GM18499 (cell line): ENCODE measurements around the gene ALAS1.

ENCODE experiments used
- ATAC-seq: cut with Tn5 transposase; IDR thresholded peaks from one replicate; pipeline ENCODE4 v1.9.1; 2021; ENCODE audit warnings: moderate number of reproducible peaks; ENCODE audit not compliant: insufficient read depth, unreplicated experiment

The ALAS1 gene

GRCh38 chr3:52218937-52219650 is 21.1 kb downstream of the ALAS1 start:
- no peak for ATAC-seq

GRCh38 chr3:52220380-52221026 is 22.5 kb downstream of the ALAS1 start:
- ATAC-seq = no peak

DNA sequence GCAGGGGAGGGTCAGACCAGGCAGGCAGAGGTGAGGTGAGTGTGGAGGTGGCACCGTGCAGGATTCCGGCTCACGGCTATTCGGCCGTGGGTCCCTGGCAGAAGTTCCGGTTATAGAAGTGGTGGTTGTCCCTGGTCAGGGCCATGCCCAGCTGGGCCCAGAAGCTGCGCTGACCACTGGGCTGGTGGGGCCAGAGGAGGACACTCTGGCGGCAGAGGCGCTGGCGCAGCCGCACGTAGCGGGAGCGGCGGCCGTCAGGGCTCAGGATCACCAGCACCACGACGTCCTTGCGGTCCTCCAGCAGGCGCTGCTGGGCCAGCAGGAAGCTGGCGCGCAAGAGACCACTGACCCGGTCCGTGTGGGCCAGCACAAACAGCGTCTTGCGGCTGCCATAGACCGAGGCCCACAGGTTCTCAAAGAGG is 23.2 kb downstream of the ALAS1 start:
- ATAC-seq = no peak

GRCh38 chr3:52221563-52222318 is 23.8 kb downstream of the ALAS1 start:
- no peak for ATAC-seq

- no peak for ATAC-seq
These were observed 24.6 kb downstream of the ALAS1 start for GRCh38 chr3:52222319-52223221.

- no peak for ATAC-seq
These were observed 25.8 kb downstream of the ALAS1 start for GRCh38 chr3:52223449-52224408.

GRCh38 chr3:52225452-52226228 is 27.7 kb downstream of the ALAS1 start, which contains the start of gene TLR9:
TLR9 (minus strand) TSS chr3:52225645; CDS start chr3:52225529, 116 bp downstream.
- ATAC-seq = peak; percentile 68

DNA sequence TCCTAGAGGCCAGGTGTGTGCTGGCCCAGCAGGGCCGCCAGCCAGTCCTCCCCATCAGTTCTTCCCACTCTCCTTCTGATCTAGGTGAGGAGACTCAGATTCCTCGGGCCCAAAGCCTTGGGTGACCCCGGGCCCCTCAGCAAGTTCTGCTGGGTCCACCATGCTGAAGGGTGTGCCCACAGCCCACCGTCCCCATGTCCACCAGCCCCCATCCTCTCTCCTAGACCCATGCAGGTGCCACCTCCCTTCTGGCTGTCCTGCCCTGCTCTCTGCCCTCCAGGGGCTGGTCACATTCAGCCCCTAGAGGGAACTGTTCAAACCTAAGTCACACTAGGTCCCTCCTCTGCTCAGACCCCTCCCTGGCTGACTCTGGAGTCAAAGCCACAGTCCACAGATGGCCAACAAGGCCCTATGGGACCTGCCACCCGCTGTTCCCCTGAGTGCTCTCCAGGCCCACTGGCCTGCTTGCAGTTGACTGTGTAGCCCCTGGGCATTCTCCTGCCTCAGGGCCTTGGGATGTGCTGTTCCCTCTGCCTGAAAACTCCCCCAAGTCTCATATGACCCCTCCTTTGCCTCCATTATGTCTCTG is 28.4 kb downstream of the ALAS1 start:
- ATAC-seq = no peak

- no peak for ATAC-seq
These were observed 29.2 kb downstream of the ALAS1 start for GRCh38 chr3:52227117-52227516.

DNA sequence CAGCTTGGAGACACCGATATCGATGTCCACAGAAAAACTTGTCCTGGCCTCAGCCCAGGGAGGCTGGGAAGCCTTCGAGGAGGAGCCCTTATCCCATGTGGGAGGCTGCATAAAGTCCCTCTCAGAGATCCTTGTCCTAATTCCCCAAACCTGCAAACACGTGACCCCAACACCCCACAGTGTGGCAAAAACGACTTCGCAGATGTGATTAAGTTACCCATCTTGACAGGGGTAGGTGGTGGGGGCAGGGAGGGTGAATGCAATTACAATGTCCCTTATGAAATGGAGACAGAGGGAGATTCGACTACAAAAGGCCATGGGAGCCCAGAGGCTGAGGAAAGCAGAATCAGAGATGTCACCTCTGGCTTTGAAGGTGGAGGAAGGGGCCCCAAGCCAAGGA is 29.8 kb downstream of the ALAS1 start:
- ATAC-seq = no peak

- ATAC-seq = no peak
These were observed 30.3 kb downstream of the ALAS1 start for GRCh38 chr3:52228266-52228665.

- ATAC-seq = no peak
These were observed 30.9 kb downstream of the ALAS1 start for GRCh38 chr3:52228751-52229291.

DNA sequence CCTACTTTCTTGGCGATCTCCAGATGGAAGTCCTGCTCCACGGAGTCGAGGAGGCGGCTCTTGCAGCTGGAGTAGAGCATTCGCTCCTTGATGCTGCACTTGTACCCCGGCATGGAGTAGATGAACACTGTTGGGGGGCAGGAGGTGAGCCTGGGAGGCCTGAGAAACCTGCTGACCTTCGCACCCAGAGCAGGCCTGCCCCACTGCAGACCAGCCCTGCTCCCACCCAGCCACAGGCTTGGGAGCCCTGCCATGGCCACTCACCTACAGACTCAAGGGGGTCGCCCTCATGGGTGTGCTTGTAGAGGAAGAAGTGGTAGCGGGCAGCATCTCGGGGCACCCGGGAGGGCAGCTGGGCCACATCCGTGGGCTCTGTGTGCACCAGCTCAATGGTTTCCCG is 31.7 kb downstream of the ALAS1 start:
- ATAC-seq = no peak

- ATAC-seq = no peak
These were observed 32.5 kb downstream of the ALAS1 start for GRCh38 chr3:52230461-52230860.

- no peak for ATAC-seq
These were observed 33.0 kb downstream of the ALAS1 start for GRCh38 chr3:52230889-52231499.

DNA sequence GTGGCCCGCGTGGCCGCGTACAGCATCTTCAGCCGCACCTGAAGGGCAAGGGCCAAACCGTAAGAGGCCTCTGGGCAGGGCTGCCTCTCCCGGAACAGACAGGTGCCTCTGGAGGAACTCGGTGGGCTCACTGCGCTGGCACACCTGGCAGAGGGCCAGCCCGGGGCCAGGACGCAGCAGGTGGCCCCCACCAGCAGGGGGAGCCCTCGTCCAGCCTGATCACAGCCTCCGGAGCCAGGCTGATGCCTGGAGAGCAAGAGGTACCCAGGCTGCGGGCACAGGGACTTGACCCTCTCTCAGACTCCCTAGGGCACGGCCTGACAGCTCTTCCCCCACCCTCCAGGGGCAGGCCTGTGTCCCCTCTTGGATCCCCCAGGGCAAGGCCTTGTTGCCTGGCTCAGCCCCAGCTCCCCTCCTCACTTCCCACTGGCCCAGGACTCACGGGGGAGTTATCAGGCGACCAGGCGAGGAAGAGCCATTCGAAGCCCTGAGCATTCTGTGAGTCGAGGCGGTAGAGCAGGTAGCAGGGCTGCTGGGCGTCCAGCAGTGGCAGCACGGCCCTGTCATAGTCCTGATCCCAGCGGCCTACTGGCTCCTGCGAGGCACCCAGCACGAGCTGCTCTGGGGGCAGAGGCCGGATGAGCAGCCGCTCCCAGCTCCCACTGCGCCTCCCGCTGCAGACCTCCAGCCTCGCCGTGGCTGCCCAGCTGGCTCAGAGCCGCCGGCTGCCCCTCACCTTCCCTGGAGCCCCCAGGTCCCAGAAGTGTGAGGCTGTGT is 33.7 kb downstream of the ALAS1 start:
- ATAC-seq = no peak
